HCT116 (cell line): ENCODE measurements around the gene CCNL1. TPM values are rescaled to one million over a fixed set of nuclear protein-coding genes. Genes with fewer than 3 reads are reported as not detected.

Source experiments
- ATAC-seq: fragments of 200-7000 bp; cut with Tn5 transposase; 2 replicates; pipeline ENCODE4 v1.9.1; 2020; ENCODE audit warnings: mild to moderate bottlenecking, moderate library complexity
- BruUV-seq: library from RNA; stranded (reverse); fragments of 400-500 nt; replicated peaks from 2 replicates; lab custom pipeline; 2021; lab: Mats Ljungman, UMichigan
- CTCF ChIA-PET: fragments of 300-600 bp; sonication (Branson Sonifier 250); formaldehyde crosslinking; loops from one replicate; lab custom pipeline; 2021; ENCODE audit warnings: antibody characterized with exemption; lab: Charles Lee
- POLR2A ChIA-PET: fragments of 300-600, 350-600 bp; sonication (Branson Sonifier 250); formaldehyde crosslinking; loops from one replicate; lab custom pipeline; 2021; ENCODE audit warnings: antibody characterized with exemption; lab: Charles Lee
- RAD21 ChIA-PET, 2 experiments: fragments of 300-600 bp; sonication (Branson Sonifier 250); formaldehyde crosslinking; loops; one replicate each; lab custom pipeline; 2023; ENCODE audit warnings: low total read pairs in 2 of 2; ENCODE audit not compliant: uncharacterized antibody in 2 of 2, unreplicated experiment in 2 of 2, low non-redundant PET in 1 of 2; lab: Charles Lee
- DNase-seq: peaks from one replicate; pipeline ENCODE4 v3.0.0-alpha.2; 2010; ENCODE audit warnings: low read depth, low spot score
- H2AFZ ChIP-seq: fragments of 200-600 bp; shearing (Covaris generic), sonication (generic); 2 replicates; pipeline ENCODE4 v1.6.1; 2017; ENCODE audit warnings: low read depth, mixed run types, mixed read lengths, antibody characterized with exemption, low read length; ENCODE audit not compliant: poor library complexity, severe bottlenecking
- H3K27ac ChIP-seq: 2 replicates; pipeline ENCODE4 v1.5.1; 2012; ENCODE audit warnings: low read depth, low read length
- H3K27me3 ChIP-seq: fragments of 200-600 bp; sonication (generic); 2 replicates; pipeline ENCODE4 v1.6.1; 2016; ENCODE audit warnings: mixed run types, low read length, mixed read lengths; ENCODE audit not compliant: insufficient read depth
- H3K36me3 ChIP-seq, 2 experiments: fragments of 200-500 bp in 1 of 2; fragments of 200-600 bp in 1 of 2; sonication (Bioruptor generic) in 1 of 2; sonication (generic) in 1 of 2; 2 replicates each; pipeline versions ENCODE4 v1.5.1 to v1.6.1; 2014 to 2016; ENCODE audit warnings: low read length in 2 of 2, inconsistent platforms in 1 of 2, mixed read lengths in 1 of 2, mixed run types in 1 of 2; ENCODE audit not compliant: insufficient read depth in 2 of 2, control insufficient read depth in 1 of 2
- H3K4me1 ChIP-seq, 2 experiments: fragments of 200-600 bp in 1 of 2; sonication (generic) in 1 of 2; 2 replicates each; pipeline versions ENCODE4 v1.5.1 to v1.6.1; 2012 to 2017; ENCODE audit warnings: low read length in 2 of 2, inconsistent platforms in 1 of 2, mild to moderate bottlenecking in 1 of 2, mixed read lengths in 1 of 2, mixed run types in 1 of 2, moderate library complexity in 1 of 2; ENCODE audit not compliant: insufficient read depth in 2 of 2, control insufficient read depth in 1 of 2
- H3K4me2 ChIP-seq: fragments of 200-600 bp; sonication (generic); 2 replicates; pipeline ENCODE4 v1.6.1; 2017; ENCODE audit warnings: mixed run types, low read length, mixed read lengths
- H3K4me3 ChIP-seq, 2 experiments: fragments of 200-600 bp in 1 of 2; sonication (generic) in 1 of 2; replicated peaks in 1 of 2; 2 replicates each; pipeline ENCODE4 v1.5.1; 2011 to 2016; ENCODE audit warnings: low read length in 2 of 2, control low read depth in 1 of 2, low read depth in 1 of 2, mild to moderate bottlenecking in 1 of 2, mixed read lengths in 1 of 2, mixed run types in 1 of 2
- H3K79me2 ChIP-seq: fragments of 200-600 bp; sonication (generic); 2 replicates; pipeline ENCODE4 v1.6.1; 2017; ENCODE audit warnings: mild to moderate bottlenecking, mixed run types, low read length, moderate library complexity, mixed read lengths; ENCODE audit not compliant: insufficient read depth
- H3K9ac ChIP-seq: fragments of 200-600 bp; sonication (generic); 2 replicates; pipeline ENCODE4 v1.6.1; 2016; ENCODE audit warnings: low read length, mixed read lengths
- H3K9me2 ChIP-seq: fragments of 200-600 bp; sonication (generic), shearing (Covaris generic); 2 replicates; pipeline ENCODE4 v1.6.1; 2017; ENCODE audit warnings: mixed run types, mild to moderate bottlenecking, moderate library complexity; ENCODE audit not compliant: insufficient read depth
- H3K9me3 ChIP-seq, 2 experiments: fragments of 200-500 bp in 1 of 2; fragments of 200-600 bp in 1 of 2; sonication (Bioruptor generic) in 1 of 2; sonication (generic) in 1 of 2; 2 replicates each; pipeline ENCODE4 v1.6.1; 2014 to 2017; ENCODE audit warnings: low read length in 2 of 2, mixed read lengths in 2 of 2, inconsistent platforms in 1 of 2, low read depth in 1 of 2, mild to moderate bottlenecking in 1 of 2, mixed run types in 1 of 2, moderate library complexity in 1 of 2; ENCODE audit not compliant: control insufficient read depth in 1 of 2, insufficient read depth in 1 of 2
- H4K20me1 ChIP-seq: fragments of 200-600 bp; sonication (generic), shearing (Covaris generic); 2 replicates; pipeline ENCODE4 v1.6.1; 2017; ENCODE audit warnings: mixed run types, mild to moderate bottlenecking, moderate library complexity; ENCODE audit not compliant: insufficient read depth
- EGR1 ChIP-seq: IDR thresholded peaks from 2 replicates; pipeline ENCODE4 v1.6.1; 2012; ENCODE audit warnings: low read depth
- EZH2 ChIP-seq: fragments of 200-600 bp; sonication (generic); IDR thresholded peaks from 2 replicates; pipeline ENCODE4 v1.6.1; 2017; ENCODE audit warnings: antibody characterized with exemption, mixed run types
- MAX ChIP-seq: IDR thresholded peaks from 2 replicates; pipeline ENCODE4 v1.6.1; 2012
- POLR2A ChIP-seq: IDR thresholded peaks from 2 replicates; pipeline ENCODE4 v1.7.0; 2011; ENCODE audit warnings: borderline replicate concordance; ENCODE audit not compliant: insufficient read depth, insufficient read length; ENCODE audit errors: extremely low read depth
- POLR2AphosphoS5 ChIP-seq: IDR thresholded peaks from 2 replicates; pipeline ENCODE4 v1.6.1; 2011; ENCODE audit warnings: mild to moderate bottlenecking, low read depth, low read length, moderate library complexity
- SP1 ChIP-seq: IDR thresholded peaks from 2 replicates; pipeline ENCODE4 v1.6.1; 2012; ENCODE audit warnings: low read depth
- intact Hi-C: fragments of 100-400 bp; cut with micrococcal nuclease; formaldehyde crosslinking; loops from 2 replicates; pipeline ENCODE4 v1.10.0; 2022
- total RNA-seq: library from RNA; stranded (reverse); gene quantifications from one replicate; pipeline ENCODE4 v1.2.1, GENCODE V29; 2021; ENCODE audit not compliant: unreplicated experiment
- TF ChIP-seq, protein P1 (sequence below): IDR thresholded peaks from 2 replicates; pipeline ENCODE4 v1.6.1; 2011; ENCODE audit warnings: mild to moderate bottlenecking, low read length, moderate library complexity; ENCODE audit not compliant: insufficient replicate concordance; ENCODE audit errors: extremely low read depth

Gene CCNL1
- total RNA-seq, 1 experiment from 2014 or later, result 96.7 TPM

- BruUV-seq, result no TSS peak
- Histone ChIP-seq H3K27me3 (no peaks in the 10 kb centered on the region), H3K27ac (no peak overlapping the region), H3K36me3 (peaks cover 66 to 71% of the 10 kb centered on the region in 2 experiments), H3K9me2 (no peaks in the 10 kb centered on the region), H3K9me3 (no peaks in the 10 kb centered on the region), H3K4me2 (peak overlapping the region; percentile 1; the same call in 1 of the 2 replicates), H4K20me1 (peaks cover 71% of the 10 kb centered on the region), H3K9ac (no peak overlapping the region), H3K4me1 (peaks cover 11 to 21% of the 10 kb centered on the region in 2 experiments), H3K4me3 (no peak overlapping the region), H2AFZ (no peak overlapping the region), H3K79me2 (peaks cover 79% of the 10 kb centered on the region)
- ChIA-PET POLR2A (interaction anchor here (1.0 to 3.1 kb wide), 2 partner anchors 15 to 17 kb away, joined by 6 to 10 read pairs; no protein-coding TSS in a partner anchor), CTCF (no interaction called here), RAD21 (no interaction called here)
- DNase-seq, result no peak
- intact Hi-C loops, result no loop called here
- TF ChIP-seq POLR2AphosphoS5 (no peak), SP1 (no peak), POLR2A (no peak), EZH2 (no peak), EGR1 (no peak), MAX (no peak)
- TF ChIP-seq, protein P1, sequence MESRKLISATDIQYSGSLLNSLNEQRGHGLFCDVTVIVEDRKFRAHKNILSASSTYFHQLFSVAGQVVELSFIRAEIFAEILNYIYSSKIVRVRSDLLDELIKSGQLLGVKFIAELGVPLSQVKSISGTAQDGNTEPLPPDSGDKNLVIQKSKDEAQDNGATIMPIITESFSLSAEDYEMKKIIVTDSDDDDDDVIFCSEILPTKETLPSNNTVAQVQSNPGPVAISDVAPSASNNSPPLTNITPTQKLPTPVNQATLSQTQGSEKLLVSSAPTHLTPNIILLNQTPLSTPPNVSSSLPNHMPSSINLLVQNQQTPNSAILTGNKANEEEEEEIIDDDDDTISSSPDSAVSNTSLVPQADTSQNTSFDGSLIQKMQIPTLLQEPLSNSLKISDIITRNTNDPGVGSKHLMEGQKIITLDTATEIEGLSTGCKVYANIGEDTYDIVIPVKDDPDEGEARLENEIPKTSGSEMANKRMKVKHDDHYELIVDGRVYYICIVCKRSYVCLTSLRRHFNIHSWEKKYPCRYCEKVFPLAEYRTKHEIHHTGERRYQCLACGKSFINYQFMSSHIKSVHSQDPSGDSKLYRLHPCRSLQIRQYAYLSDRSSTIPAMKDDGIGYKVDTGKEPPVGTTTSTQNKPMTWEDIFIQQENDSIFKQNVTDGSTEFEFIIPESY, result no peak
- ATAC-seq, result no peak
Observed at GRCh38 chr3:157156837-157157635, 2.9 kb downstream of the CCNL1 start.
